Suprapubic skin (tissue), 4 donors: Measurements from ENCODE around the gene RTP3.

ENCODE experiments used
- CTCF ChIP-seq, 2 donors: fragments of 200-600 bp in 1 of 2; fragments of 450-650 bp in 1 of 2; sonication (generic) in 1 of 2; IDR thresholded peaks; one replicate each; pipeline ENCODE4 v1.5.1; 2016 to 2019; ENCODE audit warnings: antibody characterized with exemption in 2 of 2, mild to moderate bottlenecking in 1 of 2, moderate library complexity in 1 of 2
- POLR2A ChIP-seq, 2 donors: fragments of 450-650 bp; IDR thresholded peaks; one replicate each; pipeline ENCODE4 v1.6.1; 2017; ENCODE audit warnings: antibody characterized with exemption in 2 of 2, mild to moderate bottlenecking in 2 of 2, moderate library complexity in 2 of 2
- POLR2AphosphoS5 ChIP-seq, 3 donors: sonication (generic); formaldehyde crosslinking; IDR thresholded peaks; one replicate each; pipeline ENCODE4 v1.6.1; 2017; ENCODE audit warnings: antibody characterized with exemption in 3 of 3

- TF ChIP-seq CTCF (IDR thresholded peaks at IDR 0.05), result no peak
- TF ChIP-seq POLR2A (IDR thresholded peaks at IDR 0.05), result no peak
- no peak for TF ChIP-seq POLR2AphosphoS5 (IDR thresholded peaks at IDR 0.05)
These were observed 8.8 kb downstream of the RTP3 start for GRCh38 chr3:46506526-46506925.
